Endothelial cell of umbilical vein (primary cell): ENCODE results near the gene NAA60. TPM values are rescaled to one million over a fixed set of nuclear protein-coding genes. Genes with fewer than 3 reads are reported as not detected.

ENCODE experiments used
- BruUV-seq: library from RNA; stranded (reverse); fragments of 400-500 nt; replicated peaks from 2 replicates; lab custom pipeline; 2021; lab: Mats Ljungman, UMichigan
- CTCF ChIA-PET: fragments of 300-600, 350-600 bp; sonication (Branson Sonifier 250); formaldehyde crosslinking; loops from one replicate; lab custom pipeline; 2021; ENCODE audit warnings: antibody characterized with exemption, inconsistent platforms; lab: Charles Lee
- POLR2A ChIA-PET: fragments of 300-600, 350-600 bp; sonication (Branson Sonifier 250); formaldehyde crosslinking; loops from one replicate; lab custom pipeline; 2021; ENCODE audit warnings: antibody characterized with exemption, inconsistent platforms; lab: Charles Lee
- DNase-seq: peaks from one replicate; pipeline ENCODE4 v3.0.0-alpha.2; 2011; ENCODE audit warnings: low read depth, low spot score
- FAIRE-seq: peaks from 2 replicates; lab custom pipeline; 2011; peaks lifted over from hg19 to GRCh38; lab: Jason Lieb, UNC
- H2AFZ ChIP-seq: 2 replicates; pipeline ENCODE4 v1.6.0; 2012; ENCODE audit warnings: low read depth, low read length, control low read depth, inconsistent platforms
- H3K27ac ChIP-seq: 2 replicates; pipeline ENCODE4 v1.5.1; 2011; ENCODE audit warnings: low read depth, mild to moderate bottlenecking, control low read depth, low read length, moderate library complexity; ENCODE audit not compliant: insufficient read depth
- H3K27me3 ChIP-seq, 2 experiments: 2 replicates each; pipeline versions ENCODE4 v1.6.0 to v1.6.1; 2011; ENCODE audit warnings: low read length in 2 of 2, mixed read lengths in 1 of 2; ENCODE audit not compliant: control insufficient read depth in 2 of 2, insufficient read depth in 2 of 2
- H3K36me3 ChIP-seq, 2 experiments: 2 replicates in 1 of 2; 3 replicates in 1 of 2; pipeline ENCODE4 v1.5.1; 2011; ENCODE audit warnings: low read length in 2 of 2, mild to moderate bottlenecking in 1 of 2, moderate library complexity in 1 of 2; ENCODE audit not compliant: control insufficient read depth in 2 of 2, insufficient read depth in 2 of 2; ENCODE audit errors: extremely low read depth in 1 of 2
- H3K4me1 ChIP-seq: 3 replicates; pipeline ENCODE4 v1.5.1; 2011; ENCODE audit warnings: mild to moderate bottlenecking, low read length; ENCODE audit not compliant: control insufficient read depth, insufficient read depth; ENCODE audit errors: extremely low read depth
- H3K4me2 ChIP-seq: 2 replicates; pipeline ENCODE4 v1.6.1; 2011; ENCODE audit warnings: low read length, control low read depth, mixed read lengths; ENCODE audit not compliant: insufficient read depth
- H3K4me3 ChIP-seq, 3 experiments: fragments of 200-600 bp in 1 of 3; sonication (generic), shearing (Covaris generic) in 1 of 3; replicated peaks in 1 of 3; 2 replicates each; pipeline ENCODE4 v1.5.1; 2011 to 2016; ENCODE audit warnings: control low read depth in 3 of 3, low read length in 3 of 3, mild to moderate bottlenecking in 2 of 3, inconsistent platforms in 1 of 3, low read depth in 1 of 3, moderate library complexity in 1 of 3; ENCODE audit not compliant: insufficient read depth in 1 of 3
- H3K79me2 ChIP-seq: 2 replicates; pipeline ENCODE4 v1.6.0; 2012; ENCODE audit warnings: low read length, inconsistent platforms; ENCODE audit not compliant: control insufficient read depth, insufficient read depth
- H3K9ac ChIP-seq: replicated peaks from 2 replicates; pipeline ENCODE3; 2011; ENCODE audit warnings: low read length, control low read depth; ENCODE audit not compliant: insufficient read depth; ENCODE audit errors: extremely low read depth
- H3K9me1 ChIP-seq: replicated peaks from 3 replicates; pipeline ENCODE4 v1.6.0; 2011; ENCODE audit warnings: mild to moderate bottlenecking, low read length; ENCODE audit not compliant: control insufficient read depth, insufficient read depth; ENCODE audit errors: extremely low read depth
- H3K9me3 ChIP-seq: replicated peaks from 2 replicates; pipeline ENCODE4 v1.5.1; 2012; ENCODE audit warnings: low read length, inconsistent platforms; ENCODE audit not compliant: control insufficient read depth, insufficient read depth
- H4K20me1 ChIP-seq: replicated peaks from 2 replicates; pipeline ENCODE3; 2011; ENCODE audit warnings: mild to moderate bottlenecking, low read length; ENCODE audit not compliant: control insufficient read depth, insufficient read depth; ENCODE audit errors: extremely low read depth
- EZH2 ChIP-seq: IDR thresholded peaks from 2 replicates; pipeline ENCODE4 v1.6.1; 2012; ENCODE audit warnings: borderline replicate concordance, low read depth, mild to moderate bottlenecking, moderate library complexity, low read length, inconsistent platforms; ENCODE audit not compliant: severe bottlenecking
- FOS ChIP-seq: IDR thresholded peaks from 2 replicates; pipeline ENCODE4 v1.6.1; 2011; ENCODE audit warnings: mild to moderate bottlenecking, low read length, moderate library complexity, borderline replicate concordance; ENCODE audit not compliant: insufficient read depth
- GATA2 ChIP-seq: IDR thresholded peaks from 2 replicates; pipeline ENCODE4 v1.7.0; 2011; ENCODE audit warnings: low read depth, mild to moderate bottlenecking, moderate library complexity, mixed read lengths, low read length; ENCODE audit not compliant: insufficient read length, insufficient read depth
- JUN ChIP-seq: IDR thresholded peaks from 2 replicates; pipeline ENCODE4 v1.6.1; 2011; ENCODE audit warnings: borderline replicate concordance, low read depth; ENCODE audit not compliant: insufficient read length, insufficient read depth
- MYC ChIP-seq: IDR thresholded peaks from one replicate; pipeline ENCODE4 v1.6.1; 2011; ENCODE audit warnings: mild to moderate bottlenecking, low read depth, low read length
- POLR2A ChIP-seq: IDR thresholded peaks from 2 replicates; pipeline ENCODE4 v1.6.1; 2012; ENCODE audit warnings: low read depth, mild to moderate bottlenecking, control low read depth, low read length
- POLR2AphosphoS5 ChIP-seq: IDR thresholded peaks from 2 replicates; pipeline ENCODE4 v1.6.1; 2012; ENCODE audit warnings: low read depth, mild to moderate bottlenecking, control low read depth, low read length, moderate library complexity; ENCODE audit not compliant: insufficient read depth
- dilution Hi-C: fragments of 300-500 bp; cut with MboI; formaldehyde crosslinking; loops from one replicate; pipeline ENCODE4 v1.15.0; 2019; ENCODE audit warnings: low sequenced_read_pairs; ENCODE audit not compliant: extremely low pct_ligation_motif_present
- intact Hi-C: fragments of 100-400 bp; cut with micrococcal nuclease; formaldehyde crosslinking; loops from one replicate; pipeline ENCODE4 v1.10.0; 2022
- polyA plus RNA-seq, 4 experiments: library from polyadenylated mRNA; depleted of rRNA in 3 of 4; stranded (reverse) in 3 of 4; unstranded in 1 of 4; fragments of >200 nt; gene quantifications; 2 replicates each; pipeline versions ENCODE4 v1.2.1 to v1.2.3, GENCODE V29; 2011 to 2012; ENCODE audit warnings: missing spikeins in 1 of 4
- total RNA-seq: library from RNA; stranded (reverse); gene quantifications from 2 replicates; pipeline ENCODE4 v1.2.3, GENCODE V29; 2021
- TF ChIP-seq, protein P1 (sequence below): IDR thresholded peaks from 2 replicates; pipeline ENCODE4 v1.6.1; 2011; ENCODE audit not compliant: insufficient read depth, insufficient read length
- TF ChIP-seq, protein P2 (sequence below), 2 donors: IDR thresholded peaks; 1 replicate in 1 of 2; 2 replicates in 1 of 2; pipeline ENCODE4 v1.5.1; 2011; ENCODE audit warnings: low read length in 2 of 2, mild to moderate bottlenecking in 2 of 2, moderate library complexity in 2 of 2, control low read depth in 1 of 2, inconsistent platforms in 1 of 2, low read depth in 1 of 2; ENCODE audit not compliant: insufficient read depth in 1 of 2; ENCODE audit errors: extremely low read depth in 1 of 2

The NAA60 gene
- total and polyA plus RNA-seq, 2 donors (not counting 3 experiments of a cell fraction or from before 2014, with no cell fraction given): 22.1 to 42.9 TPM

DNA sequence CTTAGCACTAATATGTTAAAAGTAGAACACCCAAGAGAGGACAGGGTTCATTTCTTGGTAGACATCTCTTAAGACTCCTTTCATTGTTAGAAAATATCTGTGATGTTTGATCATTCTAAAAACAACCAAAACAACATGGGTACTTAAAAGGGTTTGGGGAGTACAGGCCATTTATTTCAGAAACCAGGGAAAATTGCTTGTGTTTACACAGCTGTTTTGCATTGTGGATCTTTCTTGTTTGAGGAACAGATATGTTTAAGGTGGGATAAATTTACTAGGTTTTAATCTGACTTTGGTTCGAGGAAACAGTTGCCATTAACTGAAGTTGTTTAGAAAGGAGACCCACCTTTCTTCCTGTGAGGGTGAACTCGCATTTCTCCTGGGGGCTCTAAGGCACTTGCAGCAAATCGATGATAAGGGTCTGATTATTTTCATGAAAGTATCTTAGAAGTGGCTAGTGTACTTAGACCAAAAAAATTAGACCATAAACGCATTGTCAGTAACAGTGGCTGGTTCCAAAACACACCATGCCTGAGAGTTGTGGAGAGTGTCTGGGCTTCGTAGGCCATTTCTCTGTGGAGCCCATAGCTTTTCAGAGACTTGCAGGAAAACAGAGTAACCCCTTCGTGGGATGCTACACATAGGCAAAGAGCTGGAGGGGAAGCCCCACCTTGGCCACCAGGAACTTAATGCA is 75.0 kb downstream of the NAA60 start:
- H2AFZ ChIP-seq: no peak overlapping the region
- H3K79me2 ChIP-seq: no peaks in the 10 kb centered on the region

More for the DNA sequence above, 75.0 kb downstream of the NAA60 start:
- no peaks in the 10 kb centered on the region for H3K9me3 ChIP-seq
- no peak overlapping the region for H3K9ac ChIP-seq
- H3K27ac ChIP-seq: no peak overlapping the region
- CTCF ChIA-PET: interaction anchor here (1.1 kb wide), 1 partner anchor 23 kb away, joined by 3 read pairs; no protein-coding TSS in a partner anchor
- intact Hi-C loops: no loop called here
- no peaks in the 10 kb centered on the region for H3K27me3 ChIP-seq
- no peak overlapping the region for H3K4me3 ChIP-seq
- H3K4me1 ChIP-seq: no peaks in the 10 kb centered on the region
- H3K36me3 ChIP-seq: peaks cover 2 to 8% of the 10 kb centered on the region in 2 experiments
- no TSS peak for BruUV-seq
- H3K9me1 ChIP-seq: no peaks in the 10 kb centered on the region
- FAIRE-seq: no peak
- TF ChIP-seq, protein P1, sequence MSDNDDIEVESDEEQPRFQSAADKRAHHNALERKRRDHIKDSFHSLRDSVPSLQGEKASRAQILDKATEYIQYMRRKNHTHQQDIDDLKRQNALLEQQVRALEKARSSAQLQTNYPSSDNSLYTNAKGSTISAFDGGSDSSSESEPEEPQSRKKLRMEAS: no peak
- TF ChIP-seq FOS (no peak), JUN (no peak), MYC (no peak), GATA2 (no peak), EZH2 (no peak), POLR2AphosphoS5 (no peak), POLR2A (no peak)
- TF ChIP-seq, protein P2, sequence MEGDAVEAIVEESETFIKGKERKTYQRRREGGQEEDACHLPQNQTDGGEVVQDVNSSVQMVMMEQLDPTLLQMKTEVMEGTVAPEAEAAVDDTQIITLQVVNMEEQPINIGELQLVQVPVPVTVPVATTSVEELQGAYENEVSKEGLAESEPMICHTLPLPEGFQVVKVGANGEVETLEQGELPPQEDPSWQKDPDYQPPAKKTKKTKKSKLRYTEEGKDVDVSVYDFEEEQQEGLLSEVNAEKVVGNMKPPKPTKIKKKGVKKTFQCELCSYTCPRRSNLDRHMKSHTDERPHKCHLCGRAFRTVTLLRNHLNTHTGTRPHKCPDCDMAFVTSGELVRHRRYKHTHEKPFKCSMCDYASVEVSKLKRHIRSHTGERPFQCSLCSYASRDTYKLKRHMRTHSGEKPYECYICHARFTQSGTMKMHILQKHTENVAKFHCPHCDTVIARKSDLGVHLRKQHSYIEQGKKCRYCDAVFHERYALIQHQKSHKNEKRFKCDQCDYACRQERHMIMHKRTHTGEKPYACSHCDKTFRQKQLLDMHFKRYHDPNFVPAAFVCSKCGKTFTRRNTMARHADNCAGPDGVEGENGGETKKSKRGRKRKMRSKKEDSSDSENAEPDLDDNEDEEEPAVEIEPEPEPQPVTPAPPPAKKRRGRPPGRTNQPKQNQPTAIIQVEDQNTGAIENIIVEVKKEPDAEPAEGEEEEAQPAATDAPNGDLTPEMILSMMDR (IDR thresholded peaks at IDR 0.05; ENCODE audit: extremely low read depth in 1 of 2, insufficient read depth in 1 of 2, low read depth in 1 of 2, low read length in 2 of 2): no peak
- POLR2A ChIA-PET: no interaction called here
- dilution Hi-C loops: no loop called here
- no peak for DNase-seq
- no peak overlapping the region for H3K4me2 ChIP-seq
- H4K20me1 ChIP-seq: no peaks in the 10 kb centered on the region
